Choroid plexus epithelial cell (primary cell): ENCODE data around the gene CD72.
"Not testable (repeated sequence)": the region's sequence is repeated elsewhere in the genome, so short reads cannot be mapped to it uniquely, and the experiment has no call there.

Experiments used
- DNase-seq: peaks from one replicate; pipeline ENCODE4 v3.0.0-alpha.2; 2010; ENCODE audit warnings: low read depth
- H3K4me3 ChIP-seq: 2 replicates; pipeline ENCODE4 v1.5.1; 2011; ENCODE audit warnings: low read depth, mild to moderate bottlenecking, control low read depth, low read length, moderate library complexity
- CTCF ChIP-seq: conservative IDR thresholded peaks from 2 replicates; pipeline ENCODE4 v1.5.1; 2011; ENCODE audit warnings: low read depth, mild to moderate bottlenecking, control low read depth, inconsistent platforms, low read length, moderate library complexity

Gene CD72

GRCh38 chr9:35612843-35613242 is 5.4 kb downstream of the CD72 start:
- H3K4me3 ChIP-seq, result no peak overlapping the region
- DNase-seq, result no peak
- TF ChIP-seq CTCF, result no peak

- not testable (repeated sequence) for DNase-seq, H3K4me3 ChIP-seq
Measured at GRCh38 chr9:35612066-35612465, 6.1 kb downstream of the CD72 start.

- H3K4me3 ChIP-seq, result no peak overlapping the region
- peak; percentile 65 for DNase-seq
- TF ChIP-seq CTCF, result peak; percentile 83
Measured at GRCh38 chr9:35611230-35611797, 6.9 kb downstream of the CD72 start.

- TF ChIP-seq CTCF, result no peak
- H3K4me3 ChIP-seq, result no peak overlapping the region
- DNase-seq, result no peak
Measured at GRCh38 chr9:35609820-35610163, 8.4 kb downstream of the CD72 start.

GRCh38 chr9:35609001-35609819 is 9.0 kb downstream of the CD72 start:
- DNase-seq, result no peak
- no peak overlapping the region for H3K4me3 ChIP-seq
- no peak for TF ChIP-seq CTCF

- TF ChIP-seq CTCF, result no peak
- no peak for DNase-seq
Measured at GRCh38 chr9:35608221-35608620, 10.0 kb downstream of the CD72 start.

GRCh38 chr9:35606726-35607125 is 11.5 kb downstream of the CD72 start:
- no peak for DNase-seq
- no peak for TF ChIP-seq CTCF
- no peak overlapping the region for H3K4me3 ChIP-seq

More at GRCh38 chr9:35608221-35608620, 10.0 kb downstream of the CD72 start:
- H3K4me3 ChIP-seq, result no peak overlapping the region
